ENCODE measurements around the gene TSHZ3.

Gene TSHZ3

DNA sequence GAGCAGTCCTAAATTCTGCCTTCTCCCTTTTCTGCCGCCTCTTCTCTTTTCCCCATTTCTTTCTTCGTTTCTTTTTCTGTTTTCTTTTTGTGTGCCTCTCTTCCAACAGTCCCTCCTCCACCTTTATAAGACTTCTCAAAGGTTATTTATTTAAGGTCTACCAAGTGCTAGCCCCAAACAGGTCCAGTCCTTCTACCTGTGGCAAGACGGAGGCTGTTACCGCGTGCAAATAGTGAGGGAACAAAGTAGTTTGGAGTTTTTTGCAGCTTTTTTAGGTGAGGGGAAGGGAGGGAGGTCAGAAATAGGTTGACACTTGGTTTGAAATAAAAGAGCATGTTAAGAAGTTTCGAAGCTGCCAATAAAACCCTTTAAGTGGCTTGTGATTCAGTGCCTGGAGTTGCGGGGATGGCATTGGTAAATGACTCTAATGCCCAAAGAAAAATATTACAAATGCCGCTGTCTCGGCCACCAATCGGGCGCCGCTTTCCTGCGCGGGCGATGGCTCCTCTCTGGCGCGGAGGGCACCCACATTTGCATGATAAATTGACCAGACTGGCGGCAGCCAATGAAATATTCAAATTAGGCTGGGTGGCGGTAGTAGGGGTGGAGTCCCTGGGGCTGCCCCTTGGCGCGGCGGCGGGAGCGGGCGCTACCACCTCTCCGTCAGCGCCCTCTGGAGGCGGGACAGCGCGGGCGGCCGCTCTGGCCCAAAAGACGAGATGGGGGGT lies 7.5 kb upstream of the TSHZ3 start:
- DNase-seq, result peak in 14 of 42 donors; percentile 11 to 55 (median 30)
- intact Hi-C loops (cut with DNase I), result no loop called here

DNA sequence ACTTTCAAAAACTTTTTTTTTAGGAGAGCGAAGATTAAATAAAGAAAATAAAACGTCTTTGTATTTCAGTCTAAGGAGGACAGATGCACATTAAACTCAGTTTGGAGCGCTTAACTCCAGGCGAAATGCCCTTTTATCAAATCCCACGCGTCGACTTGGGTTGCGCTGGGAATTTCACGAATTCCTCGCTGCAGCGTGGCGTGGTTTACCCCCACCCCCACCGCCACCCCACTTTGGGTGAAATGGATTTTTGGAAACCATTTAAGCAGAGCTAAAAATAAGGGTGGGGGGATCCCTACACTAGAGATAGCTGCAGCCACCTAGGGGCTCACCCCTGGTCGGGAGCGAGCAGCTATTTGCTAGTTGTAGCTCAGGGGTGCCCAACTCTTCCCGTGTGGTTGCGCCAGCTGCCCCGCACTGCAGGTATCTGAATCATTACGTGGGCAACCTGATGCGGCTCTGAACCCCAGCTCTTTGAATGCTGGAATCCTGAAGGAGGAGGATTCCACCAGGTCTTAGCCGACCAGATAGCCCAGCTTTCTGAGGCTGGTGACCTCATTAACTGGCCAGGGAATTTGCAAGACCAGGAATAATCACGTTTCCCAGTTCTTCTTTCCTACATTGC lies 6.5 kb upstream of the TSHZ3 start:
- peak in 1 of 42 donors; percentile 21 for DNase-seq
- intact Hi-C loops (cut with DNase I), result no loop called here

DNA sequence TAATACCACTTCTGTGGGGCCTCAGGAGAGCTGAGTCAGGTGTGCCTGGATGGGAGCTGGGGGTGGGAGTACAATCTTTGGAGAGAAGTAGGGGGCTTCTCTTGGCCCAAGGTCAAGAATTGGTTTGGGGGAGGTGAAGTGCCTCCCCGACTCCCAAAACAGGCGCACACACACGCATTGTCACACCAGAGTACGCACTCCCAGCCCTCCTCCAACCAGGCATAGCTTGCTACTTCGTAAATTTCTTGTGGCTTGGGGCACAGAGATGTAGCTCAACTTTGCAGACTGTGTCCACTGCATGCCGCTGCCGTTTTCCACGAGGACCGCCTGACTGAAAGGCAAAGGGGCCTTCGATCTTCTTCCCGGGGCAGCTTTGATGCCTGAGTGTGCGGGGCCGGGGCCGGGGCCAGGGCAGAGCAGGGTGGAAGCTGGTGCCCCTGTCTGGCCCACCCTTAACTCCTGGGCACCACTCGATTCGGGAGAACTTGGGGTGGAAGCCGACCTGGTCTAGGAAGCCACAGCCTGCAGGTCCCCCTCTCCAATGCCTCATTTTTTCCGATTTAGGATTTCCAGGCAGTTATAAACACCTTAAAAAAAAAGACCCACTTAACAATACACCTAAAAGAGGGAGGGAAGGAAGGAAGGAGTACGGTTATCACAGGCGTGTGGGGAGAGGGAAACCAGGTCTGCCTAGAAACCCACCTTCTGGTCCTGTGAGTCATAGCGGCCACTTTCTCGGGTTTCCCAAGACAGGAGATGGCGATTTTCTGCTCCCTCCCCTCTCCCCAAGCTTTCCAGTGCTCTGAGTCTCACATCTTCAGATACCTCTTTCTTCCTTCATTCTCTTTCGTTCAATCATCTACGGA lies 5.8 kb upstream of the TSHZ3 start:
- intact Hi-C loops (cut with DNase I), result no loop called here
- peak in 1 of 42 donors; percentile 29 for DNase-seq

DNA sequence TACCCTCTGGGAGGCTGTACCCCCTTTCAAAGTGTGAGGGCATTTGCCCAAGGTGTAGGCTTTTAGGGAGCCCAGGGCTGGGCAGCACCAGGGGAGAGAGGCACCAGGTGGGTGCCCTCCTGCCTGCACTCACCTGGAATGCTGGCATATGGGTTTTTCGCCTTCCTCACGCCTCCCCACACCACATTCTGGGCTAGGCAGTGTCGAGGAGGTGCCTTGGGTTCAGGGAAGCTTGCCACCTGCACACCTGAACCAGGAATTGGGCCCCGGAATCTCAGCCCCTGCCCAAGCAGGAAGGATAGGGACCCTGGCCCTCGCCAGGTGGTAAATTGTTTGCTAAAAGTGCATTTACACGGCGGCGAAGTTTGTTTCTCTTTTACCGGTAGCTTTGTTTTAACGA lies 5.1 kb upstream of the TSHZ3 start:
- intact Hi-C loops (cut with DNase I), result no loop called here
- no peak for DNase-seq

DNA sequence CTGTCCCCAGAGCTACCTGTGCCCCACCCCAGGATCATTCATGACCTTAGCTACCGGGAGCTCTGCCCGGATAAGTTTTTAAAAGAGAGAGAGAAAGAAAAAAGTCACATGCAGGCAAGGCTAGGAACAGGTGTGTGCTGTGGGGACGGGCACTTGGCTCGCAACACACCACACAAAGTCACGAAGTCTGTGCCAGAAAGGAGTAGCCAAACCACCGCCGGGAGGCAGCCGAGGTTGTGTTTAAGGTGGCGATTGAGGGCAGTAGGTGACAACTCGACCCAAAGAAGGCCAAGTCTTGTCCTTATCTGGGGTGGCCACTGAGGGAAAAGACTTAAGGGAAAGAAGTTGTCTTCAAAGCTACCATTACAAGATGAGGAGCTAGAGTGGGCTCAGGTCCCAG lies 4.6 kb upstream of the TSHZ3 start:
- intact Hi-C loops (cut with DNase I), result no loop called here
- DNase-seq, result no peak

DNA sequence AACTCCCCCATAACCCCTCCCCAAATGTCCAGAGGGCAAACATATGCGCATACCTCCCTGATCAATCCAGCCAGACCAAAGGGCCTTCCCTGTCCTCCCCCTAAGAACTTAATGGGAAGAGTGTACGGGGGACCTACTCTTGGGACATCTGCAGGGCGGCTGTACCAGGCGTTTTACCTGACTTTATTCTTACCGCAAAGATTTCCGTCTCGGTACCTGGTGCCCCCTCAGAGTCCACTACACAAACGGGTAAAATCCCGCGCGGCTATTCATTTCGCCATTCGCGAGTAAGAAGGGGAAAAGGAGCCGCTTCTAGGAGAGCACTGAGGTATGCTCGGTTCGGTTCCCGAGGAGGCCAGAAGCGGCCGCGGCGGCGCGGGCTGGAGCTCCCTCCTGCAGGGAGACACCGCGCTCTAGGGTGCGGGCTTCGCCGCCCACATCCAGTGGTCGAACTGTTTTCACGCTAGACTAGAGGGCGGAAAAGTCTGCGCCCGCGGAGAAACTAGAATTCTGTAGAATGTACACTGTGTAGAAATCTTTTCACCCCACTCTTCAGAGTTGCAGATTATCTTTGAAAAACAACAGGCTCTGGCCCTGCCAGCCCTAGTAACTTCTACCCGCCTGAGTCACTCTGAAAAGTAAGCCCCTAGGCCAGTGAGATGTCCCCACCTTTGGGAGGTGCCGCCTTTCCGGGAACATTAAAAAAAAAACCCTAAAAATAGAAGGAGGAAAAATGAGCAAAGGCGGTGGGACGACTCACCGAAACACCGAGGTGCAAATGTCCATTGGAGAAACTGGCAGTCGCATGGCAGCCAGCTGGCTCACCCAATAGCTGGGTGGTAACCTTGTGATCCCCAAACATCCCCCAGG lies 3.8 kb upstream of the TSHZ3 start:
- intact Hi-C loops (cut with DNase I), result no loop called here

DNA sequence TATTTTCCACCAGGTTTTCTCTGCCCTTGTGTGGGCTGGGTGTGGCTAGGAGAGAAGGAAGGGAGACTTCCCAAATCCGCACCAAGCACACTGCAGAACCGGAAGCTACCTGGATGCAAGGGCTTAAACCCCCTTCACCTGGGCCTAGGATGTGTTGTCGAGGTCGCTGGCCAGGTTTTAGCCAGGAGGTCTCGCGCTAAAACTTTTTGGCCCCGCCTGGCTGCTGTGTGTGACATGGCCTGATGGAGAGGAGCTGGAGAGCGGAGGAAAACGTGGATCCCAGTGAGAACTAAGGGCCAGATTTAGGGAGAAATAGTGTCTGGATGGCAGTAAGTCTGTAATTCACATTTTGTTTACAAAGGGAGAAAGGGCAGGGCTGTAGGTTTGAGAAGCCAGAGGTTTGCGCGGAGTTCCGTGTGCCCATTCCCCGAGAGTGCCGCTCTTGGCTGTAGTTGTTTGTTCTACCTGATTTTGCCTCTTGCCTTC lies 3.1 kb upstream of the TSHZ3 start:
- peak in 1 of 42 donors; percentile 19 for DNase-seq

More for the DNA sequence above, 3.8 kb upstream of the TSHZ3 start:
- DNase-seq, result no peak

DNA sequence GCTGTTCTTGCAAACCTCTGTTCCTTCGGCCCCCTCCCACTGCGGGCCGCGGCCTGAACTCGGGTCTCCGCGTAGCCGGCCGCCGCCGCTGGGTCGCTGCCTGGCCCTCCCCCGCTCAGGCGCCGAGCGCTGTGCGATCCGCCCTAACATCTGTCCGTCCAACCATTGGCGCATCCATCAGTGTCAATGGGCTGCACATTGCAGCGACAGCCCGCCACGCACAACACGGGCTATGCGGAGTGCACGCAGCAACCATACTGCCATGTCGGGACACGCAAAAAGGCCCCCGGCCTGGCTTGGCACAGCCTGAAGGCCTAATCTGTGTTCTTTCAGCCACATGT lies 2.6 kb upstream of the TSHZ3 start:
- intact Hi-C loops (cut with DNase I), result no loop called here
- peak in 1 of 42 donors; percentile 29 for DNase-seq

More for the DNA sequence above, 3.1 kb upstream of the TSHZ3 start:
- intact Hi-C loops (cut with DNase I), result no loop called here

DNA sequence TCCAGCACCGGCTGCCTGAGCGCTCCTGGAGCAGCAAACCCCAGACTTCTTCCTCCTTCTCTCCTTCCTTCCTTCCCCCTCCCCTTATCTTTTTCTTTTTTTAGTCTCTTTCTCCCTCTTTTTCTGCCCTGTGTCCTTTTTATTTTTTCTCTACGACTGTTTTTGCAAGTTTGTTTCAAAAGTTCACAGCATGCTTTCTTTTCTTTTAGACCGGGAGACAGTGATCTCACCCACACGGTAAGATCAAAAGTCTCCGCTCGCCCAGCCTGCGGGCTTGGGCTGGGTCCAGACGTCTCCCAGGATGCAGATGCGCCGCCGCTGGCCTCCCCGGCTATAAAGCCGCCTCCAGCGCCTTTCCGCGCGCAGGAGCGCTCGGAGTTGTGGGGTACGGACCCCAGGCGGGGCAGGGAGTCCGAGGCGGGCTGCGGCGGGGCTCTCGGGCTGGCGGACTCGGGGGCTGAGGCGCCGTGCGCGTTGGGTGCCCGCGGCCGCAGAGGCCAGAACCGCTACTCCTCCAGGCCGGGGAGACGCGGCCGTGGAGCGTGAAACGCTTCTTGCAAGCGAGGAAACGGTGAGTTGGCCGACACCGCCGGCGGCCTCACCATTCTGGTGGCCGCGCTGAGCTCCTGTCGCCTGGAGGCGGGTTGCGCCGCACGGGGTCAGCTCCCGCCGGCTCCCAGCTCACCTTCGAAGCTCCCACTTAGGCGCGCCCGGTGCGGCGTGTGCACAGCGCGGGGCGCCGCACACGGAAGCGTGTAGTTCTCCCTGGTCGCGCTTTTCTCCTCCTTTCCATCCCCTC lies 2.0 kb upstream of the TSHZ3 start:
- DNase-seq, result peak in 9 of 42 donors; percentile 10 to 51 (median 20)
- intact Hi-C loops (cut with DNase I), result no loop called here

DNA sequence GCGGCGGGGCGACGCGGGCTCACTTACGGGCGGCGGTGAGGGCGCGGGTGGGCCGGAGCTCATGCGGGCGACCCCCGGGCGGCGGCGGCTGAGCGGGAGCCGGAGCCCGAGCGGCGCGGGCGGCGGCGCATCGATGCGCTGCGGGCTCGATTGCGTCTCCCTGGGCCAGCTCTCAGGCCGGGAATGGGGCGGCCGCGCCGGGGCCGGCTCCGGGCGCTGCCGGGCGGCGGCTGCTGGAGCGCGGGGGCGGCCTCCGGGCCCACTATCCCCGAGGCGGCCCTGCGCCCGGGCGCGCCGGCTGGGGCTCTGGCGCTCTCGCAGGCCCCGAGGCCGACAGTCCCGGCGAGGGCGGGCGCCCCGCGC lies 1.4 kb upstream of the TSHZ3 start:
- intact Hi-C loops (cut with DNase I), result no loop called here
- peak in 36 of 42 donors; percentile 30 to 82 (median 62) for DNase-seq

DNA sequence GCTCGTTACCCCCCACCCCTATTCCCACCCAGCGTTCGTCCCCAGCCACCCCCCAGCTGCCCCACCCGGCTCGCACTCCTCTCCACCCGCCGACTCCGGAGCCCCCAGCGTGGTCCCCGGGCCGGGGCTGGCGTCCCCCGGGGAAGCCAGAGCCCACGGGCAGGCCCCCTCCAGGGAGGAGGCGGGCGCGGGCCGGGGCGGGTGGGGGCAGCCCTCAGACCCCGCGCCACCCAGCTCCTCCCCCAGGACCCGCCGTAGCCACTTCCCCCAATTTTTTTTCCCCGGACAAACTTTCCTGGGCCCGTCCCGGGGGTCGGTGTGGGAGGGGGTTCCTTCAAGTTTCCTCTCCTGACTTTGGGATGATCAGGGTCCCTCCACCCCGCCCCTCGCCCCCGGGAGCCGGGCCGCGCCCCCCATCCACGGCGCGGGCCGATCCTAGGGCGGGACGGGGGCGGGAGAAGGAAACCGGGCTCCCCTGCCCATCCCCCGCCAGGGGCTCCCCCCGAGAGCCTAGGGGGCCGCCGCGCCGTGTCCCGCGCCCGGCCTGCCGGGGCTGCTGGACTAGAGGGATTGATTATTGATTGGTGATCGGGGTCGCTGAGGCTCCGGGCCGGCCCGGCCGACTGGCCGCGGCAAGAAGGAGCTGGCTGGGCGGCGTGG lies 927 bp upstream of the TSHZ3 start:
- DNase-seq, result peak in 2 of 42 donors; percentile 22 to 27
- intact Hi-C loops (cut with DNase I), result no loop called here

DNA sequence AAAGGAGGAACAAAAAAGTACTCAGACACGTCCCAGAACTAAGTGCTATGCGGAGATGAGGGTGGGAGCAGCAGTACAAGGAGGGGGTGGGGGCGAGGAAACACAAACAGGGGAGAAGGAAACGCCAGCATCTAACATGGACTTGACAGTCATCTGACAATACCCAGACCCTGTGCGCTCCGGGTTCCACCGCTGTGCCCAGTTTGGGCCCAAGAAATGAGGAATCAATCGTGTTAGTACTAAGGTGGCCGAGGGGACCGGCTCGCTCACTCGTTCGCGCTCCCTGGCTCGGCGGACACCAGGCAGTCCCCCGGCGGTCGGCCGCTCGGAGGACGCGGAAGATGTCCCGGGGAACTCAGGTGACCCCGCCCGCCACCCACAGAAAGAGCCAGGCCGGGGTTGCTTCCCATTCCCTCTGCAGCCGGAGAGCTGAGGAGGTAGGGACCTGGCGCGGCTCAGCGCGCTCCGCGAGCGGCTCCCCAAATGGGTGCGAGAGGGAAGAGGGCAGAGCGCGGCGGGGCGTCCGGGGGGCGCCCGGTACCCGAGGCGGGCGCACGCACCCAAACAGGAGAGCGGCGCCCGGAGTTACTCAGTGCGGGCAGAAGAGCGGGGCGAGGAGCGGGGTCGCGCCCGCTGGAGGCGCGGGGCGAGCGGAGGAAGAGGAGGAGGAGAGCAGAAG lies 616 bp downstream of the TSHZ3 start:
- peak in 27 of 42 donors; percentile 11 to 66 (median 35) for DNase-seq
- intact Hi-C loops (cut with DNase I), result no loop called here

DNA sequence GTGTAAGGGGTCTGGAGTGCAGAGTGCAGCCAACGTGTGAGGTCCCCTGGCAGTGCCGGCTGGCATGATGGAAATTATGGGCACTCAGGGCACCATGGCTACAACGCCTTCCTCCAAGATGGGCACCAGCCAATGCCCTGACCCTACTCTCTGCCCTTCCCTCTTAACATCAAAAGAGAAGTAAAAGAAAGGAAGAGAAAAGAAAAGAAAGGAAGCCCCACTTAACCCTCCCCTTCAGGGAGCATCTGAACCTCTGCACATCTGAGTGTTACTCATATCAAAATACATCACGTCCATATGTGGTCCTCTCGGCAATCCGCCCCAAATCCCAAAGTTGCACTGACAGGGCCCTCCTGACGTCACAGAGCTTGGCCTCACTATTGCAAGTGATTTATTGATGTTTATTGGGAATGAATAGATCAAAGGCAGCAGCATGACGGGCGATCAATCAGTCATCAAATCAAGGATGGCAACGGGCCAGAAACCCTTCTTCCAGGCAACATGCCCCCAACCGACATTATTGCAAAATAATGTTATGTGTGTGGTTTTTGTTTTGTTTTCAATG lies 1.3 kb downstream of the TSHZ3 start:
- intact Hi-C loops (cut with DNase I), result no loop called here
- peak in 2 of 42 donors; percentile 30 to 52 for DNase-seq

DNA sequence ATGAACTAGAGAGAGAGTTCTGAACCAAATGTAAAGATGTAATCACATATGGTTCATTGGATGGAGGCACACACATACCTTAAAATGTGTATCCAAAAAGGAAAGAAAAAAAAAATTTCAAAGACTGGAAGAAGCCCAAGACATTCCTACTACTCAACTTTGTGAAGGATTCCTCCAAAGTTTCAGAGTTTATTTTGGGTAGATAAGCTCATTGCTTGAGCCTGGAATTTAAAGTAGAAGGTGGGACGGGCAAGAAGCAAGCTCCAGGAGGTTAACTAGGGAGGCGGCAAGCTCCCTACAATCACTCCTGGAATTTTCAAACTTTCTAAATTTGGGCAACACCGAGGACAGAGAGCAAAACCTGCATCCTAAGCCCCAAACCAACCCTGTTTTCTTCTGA lies 1.9 kb downstream of the TSHZ3 start:
- intact Hi-C loops (cut with DNase I), result no loop called here
- no peak for DNase-seq

DNA sequence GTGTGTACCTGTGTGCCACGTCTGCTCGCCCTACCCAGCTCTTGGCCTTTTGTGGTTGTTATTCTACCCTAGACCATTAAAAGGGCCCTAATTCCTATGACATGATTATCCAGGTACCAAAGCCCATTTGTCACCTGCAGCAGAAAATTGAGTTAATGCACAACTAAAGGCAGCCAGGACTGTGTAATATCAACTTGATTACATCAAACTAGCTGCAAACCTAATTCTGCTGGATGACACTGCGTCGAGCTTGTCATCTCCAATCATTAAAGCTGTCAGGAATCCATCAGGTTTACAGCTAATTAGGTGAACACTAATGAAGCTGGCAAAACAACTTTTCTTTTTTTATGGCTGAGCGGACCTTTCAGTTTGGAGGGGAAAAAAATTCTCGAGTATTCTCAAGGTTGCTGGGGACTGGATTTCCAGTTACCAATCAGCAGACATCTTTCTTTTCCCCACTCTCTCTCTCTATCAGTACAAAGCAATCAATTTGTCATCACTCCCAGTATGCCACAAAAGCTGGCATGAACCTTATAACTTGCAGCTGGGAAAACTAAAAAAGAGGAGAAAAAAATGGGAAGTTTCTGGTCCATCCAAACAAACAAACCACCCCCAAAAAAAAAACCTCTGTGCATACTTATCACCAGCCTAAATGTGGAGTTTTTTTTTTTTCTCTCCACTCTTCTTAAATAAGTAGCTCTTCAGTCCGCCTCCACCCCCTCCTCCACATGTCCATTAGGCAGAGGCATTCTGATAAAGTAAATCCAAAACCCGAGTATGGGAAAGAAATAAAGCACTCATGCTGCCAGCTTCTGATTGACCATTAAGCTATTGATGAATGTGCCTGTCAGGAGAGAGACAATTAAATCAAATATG lies 2.8 kb downstream of the TSHZ3 start:
- intact Hi-C loops (cut with DNase I), result no loop called here
- DNase-seq, result no peak

DNA sequence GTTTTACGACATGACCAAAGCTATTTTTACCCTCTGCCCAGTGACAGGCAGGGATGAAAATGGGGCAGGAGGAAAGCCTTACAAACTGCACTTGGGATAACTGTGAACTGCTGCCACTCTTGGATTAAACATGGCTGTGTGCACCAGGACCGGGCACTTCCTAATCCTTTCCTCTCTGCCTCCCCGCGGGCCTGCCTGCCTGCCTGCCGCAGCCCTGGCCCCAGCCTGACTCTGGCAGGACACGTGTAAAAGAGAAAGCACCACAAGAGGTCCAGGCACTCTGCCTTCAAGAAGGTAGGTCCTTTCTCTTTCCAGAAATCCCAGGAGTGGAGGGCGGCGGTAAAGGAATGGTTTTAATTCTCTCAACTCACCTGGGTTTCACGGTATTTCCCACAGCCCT lies 4.8 kb downstream of the TSHZ3 start:
- intact Hi-C loops (cut with DNase I), result no loop called here
- peak in 1 of 42 donors; percentile 32 for DNase-seq
